HG03432 (cell line): ENCODE results near the gene PRKACB.
A peak's percentile ranks its signal among the peaks of the same experiment; 100 is the strongest.

Experiments
- ATAC-seq: cut with Tn5 transposase; IDR thresholded peaks from one replicate; pipeline ENCODE4 v1.9.1; 2021; ENCODE audit warnings: mild to moderate bottlenecking, moderate library complexity; ENCODE audit not compliant: unreplicated experiment

PRKACB gene

GRCh38 chr1:84143796-84144565 is at the start of gene PRKACB:
Gene PRKACB, plus strand, starts transcription at chr1:84144271. Its CDS starts 91 bp downstream, at chr1:84144362.
- peak; percentile 90 for ATAC-seq

DNA sequence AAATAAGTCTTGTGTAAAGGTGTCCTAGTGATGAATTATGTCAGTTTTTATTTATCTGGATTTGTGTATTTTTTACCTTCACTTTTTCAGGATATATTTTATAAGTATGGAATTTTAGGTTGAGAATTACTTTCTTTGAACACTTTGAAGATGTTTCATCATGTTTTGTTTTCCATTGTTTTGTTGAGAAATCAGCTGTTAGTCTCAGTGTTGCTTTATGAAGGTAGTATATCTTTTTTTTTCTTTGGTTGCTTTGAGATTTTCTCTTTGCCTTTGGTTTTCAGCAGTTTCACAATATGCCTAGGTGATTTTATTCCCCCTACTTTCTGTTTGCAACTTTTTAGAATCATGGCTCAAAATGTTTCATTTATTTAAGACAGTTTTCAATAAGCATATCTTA is 48.8 kb upstream of the PRKACB start:
- ATAC-seq: no peak

GRCh38 chr1:84096176-84096575 is 47.9 kb upstream of the PRKACB start:
- ATAC-seq: no peak

DNA sequence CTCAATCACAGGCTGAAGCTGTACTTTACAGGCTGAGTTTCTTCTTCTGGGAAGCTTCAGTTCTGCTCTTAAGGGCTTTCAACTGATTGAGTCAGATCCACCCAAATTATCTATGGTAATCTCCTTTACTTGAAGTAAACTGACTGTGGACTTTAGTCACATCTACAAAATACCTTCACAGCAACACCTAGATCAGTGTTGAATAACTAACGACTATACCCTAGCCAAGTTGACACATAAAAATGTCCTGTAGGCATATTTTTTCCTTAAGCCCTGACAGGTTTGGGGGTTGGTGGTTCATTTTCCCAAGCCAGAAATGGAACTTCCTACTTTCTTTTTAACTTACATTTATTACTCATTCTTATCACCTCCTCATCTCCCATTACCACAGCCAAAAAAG is 42.9 kb upstream of the PRKACB start:
- no peak for ATAC-seq

GRCh38 chr1:84103197-84103992 is 40.7 kb upstream of the PRKACB start:
- ATAC-seq: peak; percentile 93

GRCh38 chr1:84107538-84107937 is 36.5 kb upstream of the PRKACB start:
- ATAC-seq: peak; percentile 78

- no peak for ATAC-seq
Measured at GRCh38 chr1:84107955-84108354, 36.1 kb upstream of the PRKACB start.

DNA sequence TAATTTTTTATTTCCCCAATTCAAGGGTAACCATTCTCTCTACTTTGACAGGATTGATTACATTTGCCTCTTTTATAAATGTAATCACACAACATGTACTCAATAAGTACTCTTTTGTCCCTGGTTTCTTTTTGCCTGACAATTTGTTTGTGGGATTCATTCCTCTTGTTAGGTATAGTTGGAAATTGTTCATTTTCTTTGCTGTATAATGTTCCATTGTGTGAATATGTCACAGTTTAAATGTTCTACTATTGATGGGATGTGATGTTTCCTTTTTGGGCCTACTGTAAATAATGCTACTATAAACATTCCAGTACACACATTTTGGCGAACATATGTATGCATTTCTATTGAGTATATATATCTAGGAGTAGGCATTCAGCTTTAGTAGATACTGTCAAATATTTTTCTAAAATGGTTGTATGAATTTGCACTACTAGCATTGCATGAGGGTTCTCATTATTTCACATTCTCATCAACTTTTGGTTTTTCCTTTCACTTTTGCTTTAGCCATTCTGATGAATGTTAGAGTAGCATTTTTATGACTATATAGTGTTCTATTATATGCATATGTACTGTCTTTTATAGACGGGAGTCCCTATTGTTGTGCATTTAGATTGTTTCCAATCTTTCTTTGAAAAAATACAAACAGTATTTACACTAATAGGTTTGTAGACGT is 35.0 kb upstream of the PRKACB start:
- no peak for ATAC-seq

- ATAC-seq: no peak
Measured at GRCh38 chr1:84110629-84111028, 33.4 kb upstream of the PRKACB start.

- ATAC-seq: no peak
Measured at GRCh38 chr1:84116558-84116957, 27.5 kb upstream of the PRKACB start.

- no peak for ATAC-seq
Measured at GRCh38 chr1:84117868-84118267, 26.2 kb upstream of the PRKACB start.

DNA sequence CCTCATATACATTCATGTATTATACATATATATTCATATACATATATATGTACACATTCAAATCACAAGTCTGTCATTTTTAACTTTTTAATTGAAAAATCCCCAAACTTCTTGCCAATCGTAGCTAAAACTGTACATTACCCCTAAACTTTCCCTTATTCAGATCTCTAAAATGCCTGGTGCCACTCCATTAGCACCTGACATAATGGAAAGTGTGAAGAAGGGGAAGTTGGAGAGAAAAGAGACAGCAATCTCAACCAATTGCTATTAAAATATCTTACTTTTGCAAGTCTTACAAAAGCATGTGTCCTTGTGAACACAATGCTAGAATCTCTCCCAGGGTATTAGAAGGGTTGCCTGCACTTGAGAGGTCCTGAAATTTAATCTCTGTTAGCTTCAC is 22.7 kb upstream of the PRKACB start:
- no peak for ATAC-seq

DNA sequence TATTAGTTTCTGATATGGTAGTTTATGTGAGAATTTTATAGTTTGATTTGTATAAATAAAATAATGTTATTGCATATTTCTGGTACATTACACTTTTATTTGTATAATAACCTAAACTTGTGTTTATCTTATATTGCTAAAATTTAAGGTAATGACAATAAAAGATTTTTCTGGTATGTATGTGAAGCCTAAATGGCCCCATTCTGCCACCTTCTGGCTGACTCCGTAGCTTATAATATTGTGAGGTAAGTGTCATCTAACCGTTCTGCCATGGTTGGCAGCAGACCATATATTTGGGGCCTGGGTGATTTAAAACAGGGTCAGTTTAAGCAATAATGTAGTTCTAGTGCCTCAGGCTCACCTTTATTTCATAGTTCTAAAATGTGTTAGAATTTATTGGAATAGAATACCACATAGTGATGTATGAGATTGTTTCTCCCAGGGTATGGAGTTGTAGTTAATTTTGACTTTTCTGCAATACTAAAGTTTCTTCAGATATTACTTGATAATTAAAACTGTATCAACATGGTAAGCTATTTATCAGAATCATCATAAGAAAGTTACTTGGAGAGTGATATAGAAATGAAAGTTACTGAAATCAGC is 21.2 kb upstream of the PRKACB start:
- ATAC-seq: peak; percentile 81

DNA sequence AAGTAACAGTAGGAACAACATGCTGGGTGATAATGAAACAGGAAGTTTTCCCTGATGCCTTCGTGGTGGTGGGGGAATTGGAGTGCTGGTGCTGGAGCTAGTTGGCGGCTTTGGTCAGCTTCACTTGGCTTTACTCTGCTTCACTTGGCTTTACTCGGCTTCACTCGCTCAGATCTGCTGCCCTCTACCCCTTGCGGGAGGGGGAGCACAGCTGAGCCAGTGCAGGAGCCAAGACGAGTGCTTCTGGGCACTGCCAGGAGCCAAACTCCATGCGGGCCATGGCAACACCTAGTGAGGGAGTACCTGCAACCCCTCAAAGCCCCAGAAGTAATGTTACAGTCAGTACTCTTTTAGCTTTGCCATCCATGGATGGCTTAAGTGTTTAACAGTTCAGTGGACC is 10.6 kb upstream of the PRKACB start:
- no peak for ATAC-seq

DNA sequence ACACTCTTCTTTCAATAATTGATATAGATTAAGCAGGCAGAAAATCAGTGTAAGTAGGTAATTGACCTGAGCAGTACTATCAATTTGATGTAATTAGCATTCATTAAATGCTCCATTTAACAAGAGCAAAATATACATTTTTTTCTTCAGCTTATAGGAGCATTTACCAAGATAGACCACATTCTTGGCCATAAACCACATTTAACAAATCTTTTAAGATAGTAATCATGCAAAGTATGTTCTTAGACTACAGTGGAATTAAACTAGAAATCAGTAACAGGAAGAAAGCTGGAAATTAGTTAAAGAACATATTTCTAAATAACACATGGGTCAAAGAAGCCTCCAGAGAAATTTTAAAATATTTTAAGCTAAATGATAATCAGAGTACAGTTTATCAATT is 8.7 kb upstream of the PRKACB start:
- ATAC-seq: no peak

DNA sequence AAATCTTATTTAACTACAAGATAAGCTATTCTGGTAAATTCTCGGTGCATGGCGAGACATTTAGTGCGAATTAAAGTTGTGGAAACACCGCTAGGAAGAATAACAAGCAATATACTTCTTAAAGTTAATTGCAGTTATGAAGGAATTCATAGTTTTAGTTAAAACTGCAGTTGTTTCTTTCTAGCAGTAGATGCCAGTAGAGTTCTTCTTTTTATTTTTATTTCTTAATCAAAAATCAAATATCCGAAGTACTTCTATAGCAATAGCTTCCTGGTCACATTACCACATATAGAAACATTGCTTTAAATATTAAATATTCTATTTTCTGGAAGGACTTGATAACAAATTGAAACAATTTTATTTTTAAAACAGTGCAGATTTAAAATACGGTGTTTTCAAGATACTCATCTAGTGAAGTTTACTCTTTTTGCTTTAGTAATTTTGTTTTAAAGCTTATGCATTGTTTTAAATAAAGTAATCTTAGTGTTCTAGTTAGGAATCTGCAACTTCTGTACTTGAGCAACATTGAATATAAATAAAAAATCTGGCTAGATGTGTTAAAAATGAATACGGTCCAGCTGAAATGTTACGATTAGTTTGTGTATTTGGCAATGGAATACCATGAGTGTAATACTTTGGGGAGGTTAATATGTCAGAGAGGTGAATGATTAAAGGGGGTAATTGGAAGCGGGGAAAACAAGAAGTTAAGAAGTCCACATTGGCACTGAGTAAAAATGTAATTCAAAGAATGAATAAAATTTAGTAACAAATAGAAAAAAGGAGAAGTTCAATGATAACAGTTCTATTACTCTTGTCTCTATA is 2.7 kb upstream of the PRKACB start:
- no peak for ATAC-seq

DNA sequence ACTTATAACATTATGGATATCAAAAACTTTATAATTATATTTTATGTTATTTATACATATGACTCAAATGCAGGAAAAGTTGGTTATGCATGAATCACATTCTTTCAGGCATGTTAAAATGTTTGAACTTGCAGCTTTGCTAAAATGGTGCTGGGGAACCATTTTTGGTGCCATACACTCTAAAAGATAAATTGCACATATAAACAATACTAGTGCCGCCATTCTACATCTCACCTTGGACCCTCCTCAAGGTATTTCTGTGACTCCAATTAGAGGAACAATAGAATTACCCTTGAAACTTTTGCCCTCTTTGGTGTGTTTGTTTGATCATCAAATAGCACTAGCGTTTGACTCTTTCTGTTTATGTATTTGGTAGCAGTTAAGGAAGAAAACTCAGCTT is 997 bp downstream of the PRKACB start:
- no peak for ATAC-seq

GRCh38 chr1:84146411-84147032 is 2.5 kb downstream of the PRKACB start:
- no peak for ATAC-seq

- ATAC-seq: no peak
Measured at GRCh38 chr1:84148758-84149157, 4.7 kb downstream of the PRKACB start.

DNA sequence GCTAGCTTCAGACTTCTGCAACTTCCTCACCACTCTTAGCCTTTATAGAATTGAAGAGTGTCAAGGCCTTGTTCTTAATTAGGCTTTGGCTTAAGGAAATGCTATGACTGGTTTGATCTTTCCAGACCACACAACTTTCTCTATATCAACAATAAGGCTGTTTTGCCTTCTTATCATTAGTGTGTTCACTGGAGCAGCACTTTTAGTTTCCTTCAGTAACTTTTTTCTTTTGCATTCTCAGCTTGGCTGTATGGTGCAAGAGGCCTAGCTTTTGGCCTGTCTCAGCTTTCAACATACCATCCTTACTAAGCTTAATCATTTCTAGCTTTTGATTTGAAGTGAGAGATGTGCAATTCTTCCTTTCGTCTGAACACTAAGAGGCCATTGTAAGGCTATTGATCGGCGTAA is 8.6 kb downstream of the PRKACB start:
- peak; percentile 88 for ATAC-seq
